Progenitor cell of endocrine pancreas (in vitro differentiated cells): ENCODE measurements around the gene TUBA4A. TPM values are rescaled to one million over a fixed set of nuclear protein-coding genes. Genes with fewer than 3 reads are reported as not detected.

Source experiments
- DNase-seq: peaks from one replicate; pipeline ENCODE4 v3.0.0; 2021; ENCODE audit warnings: low spot score; ENCODE audit not compliant: unreplicated experiment
- H3K27ac Mint-ChIP-seq: 2 replicates; pipeline ENCODE4 v1.8.0; 2021; ENCODE audit warnings: mild to moderate bottlenecking, moderate library complexity, mixed read lengths
- H3K27me3 Mint-ChIP-seq: 2 replicates; pipeline ENCODE4 v1.8.0; 2021; ENCODE audit warnings: mixed read lengths
- H3K36me3 Mint-ChIP-seq: 2 replicates; pipeline ENCODE4 v1.8.0; 2022; ENCODE audit warnings: mixed read lengths; ENCODE audit not compliant: insufficient read depth
- H3K4me1 Mint-ChIP-seq: 2 replicates; pipeline ENCODE4 v1.8.0; 2021; ENCODE audit warnings: low read depth, mixed read lengths
- H3K4me3 Mint-ChIP-seq: 2 replicates; pipeline ENCODE4 v1.8.0; 2021; ENCODE audit warnings: low read depth, mild to moderate bottlenecking, moderate library complexity, mixed read lengths
- H3K9me3 Mint-ChIP-seq: 2 replicates; pipeline ENCODE4 v1.8.0; 2021; ENCODE audit warnings: low read depth, mixed read lengths
- CTCF ChIP-seq: fragments of 200-600 bp; sonication (generic); IDR thresholded peaks from one replicate; pipeline ENCODE4 v1.5.0; 2021; ENCODE audit warnings: antibody characterized with exemption, mild to moderate bottlenecking; ENCODE audit not compliant: unreplicated experiment
- total RNA-seq: library from RNA; stranded (reverse); gene quantifications from 2 replicates; pipeline ENCODE4 v1.2.1, GENCODE V29; 2021

TUBA4A gene
- total RNA-seq, 1 donor from 2014 or later = 9.1 TPM

- Mint-ChIP-seq H3K27ac (peak overlapping the region; percentile 81), H3K4me3 (no peak overlapping the region), H3K36me3 (peaks cover 14% of the 10 kb centered on the region), H3K9me3 (no peaks in the 10 kb centered on the region), H3K4me1 (peaks cover 13% of the 10 kb centered on the region), H3K27me3 (no peaks in the 10 kb centered on the region)
- no peak for TF ChIP-seq CTCF
- DNase-seq = no peak
Observed at GRCh38 chr2:219216535-219216915, 37.2 kb downstream of the TUBA4A start.

- Mint-ChIP-seq H3K36me3 (peaks cover 13% of the 10 kb centered on the region), H3K27ac (no peak overlapping the region), H3K4me1 (peaks cover 13% of the 10 kb centered on the region), H3K27me3 (no peaks in the 10 kb centered on the region), H3K4me3 (no peak overlapping the region), H3K9me3 (no peaks in the 10 kb centered on the region)
- TF ChIP-seq CTCF = no peak
- DNase-seq = no peak
Observed at GRCh38 chr2:219215871-219216534, 37.7 kb downstream of the TUBA4A start.

- H3K4me1 Mint-ChIP-seq = peaks cover 13% of the 10 kb centered on the region
- no peak overlapping the region for H3K4me3 Mint-ChIP-seq
- no peak for DNase-seq
- H3K36me3 Mint-ChIP-seq = peaks cover 13% of the 10 kb centered on the region
- H3K27ac Mint-ChIP-seq = no peak overlapping the region
- no peaks in the 10 kb centered on the region for H3K9me3 Mint-ChIP-seq
- H3K27me3 Mint-ChIP-seq = no peaks in the 10 kb centered on the region
- TF ChIP-seq CTCF = no peak
Observed at GRCh38 chr2:219214786-219215185, 38.9 kb downstream of the TUBA4A start.

GRCh38 chr2:219214141-219214540 is 39.6 kb downstream of the TUBA4A start:
- no peaks in the 10 kb centered on the region for H3K9me3 Mint-ChIP-seq
- no peaks in the 10 kb centered on the region for H3K27me3 Mint-ChIP-seq
- no peak overlapping the region for H3K4me3 Mint-ChIP-seq
- DNase-seq = no peak
- H3K36me3 Mint-ChIP-seq = peaks cover 14% of the 10 kb centered on the region
- H3K4me1 Mint-ChIP-seq = peaks cover 11% of the 10 kb centered on the region
- no peak overlapping the region for H3K27ac Mint-ChIP-seq
- no peak for TF ChIP-seq CTCF

- no peak overlapping the region for H3K27ac Mint-ChIP-seq
- no peaks in the 10 kb centered on the region for H3K9me3 Mint-ChIP-seq
- H3K36me3 Mint-ChIP-seq = peaks cover 16% of the 10 kb centered on the region
- no peak for DNase-seq
- no peak overlapping the region for H3K4me3 Mint-ChIP-seq
- TF ChIP-seq CTCF = no peak
- no peaks in the 10 kb centered on the region for H3K27me3 Mint-ChIP-seq
- peaks cover 8% of the 10 kb centered on the region for H3K4me1 Mint-ChIP-seq
Observed at GRCh38 chr2:219213486-219214071, 40.1 kb downstream of the TUBA4A start.
